Measurements from ENCODE around the gene TCF4. TPM values are rescaled to one million over a fixed set of nuclear protein-coding genes. Genes with fewer than 3 reads are reported as not detected.

Gene TCF4
- polyA plus RNA-seq, 1 of the 3 experiments (the other 2 are of a cell fraction), result 39.1 TPM

DNA sequence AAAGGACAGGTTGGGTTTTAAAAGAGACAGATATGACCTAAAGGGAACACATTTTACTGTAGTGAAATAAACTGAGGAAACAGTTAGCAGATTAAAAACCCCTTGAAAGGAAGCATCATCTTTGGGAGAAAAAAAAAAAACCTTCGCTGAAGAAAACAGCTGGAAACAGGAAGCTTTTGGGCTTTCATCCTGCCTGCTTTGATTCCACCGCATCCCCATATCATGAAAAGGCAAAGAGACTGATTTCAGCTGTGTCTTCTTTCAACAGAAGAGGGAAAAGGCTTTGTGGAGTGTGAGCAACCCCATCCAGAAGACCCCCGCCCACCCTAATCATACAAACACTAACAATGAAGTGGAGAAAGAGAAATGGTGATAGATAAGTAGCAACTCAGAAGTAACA is 86.4 kb downstream of the TCF4 start:
- peak overlapping the region in 1 of 2 experiments; percentile 15; a peak in 1 of 4 replicates for H3K4me3 ChIP-seq (ENCODE audit: low read depth in 2 of 2, low read length in 1 of 2)
- peak overlapping the region; percentile 71 for H3K9ac ChIP-seq
- H3K27ac ChIP-seq (ENCODE audit: low read depth in 2 of 2, low read length in 1 of 2), result peak overlapping the region; percentile 50 to 92; a peak in 3 of 4 replicates
- DNase-seq, result no peak
- H3K79me2 ChIP-seq (ENCODE audit: insufficient read depth), result peaks cover 84% of the 10 kb centered on the region
- WGBS (ENCODE audit: low lambda C conversion rate), result 53% methylated on average over 3 of the region's 3 CpGs
- ChIA-PET CTCF (interaction anchor here (0.6 kb wide), 1 partner anchor 488 kb away, joined by 3 read pairs; no protein-coding TSS in a partner anchor), POLR2A (no interaction called here)
- H3K9me2 ChIP-seq, result no peaks in the 10 kb centered on the region
- H3K4me1 ChIP-seq (ENCODE audit: control insufficient read depth in 1 of 2, insufficient read depth in 2 of 2, low read depth in 1 of 2, low read length in 1 of 2), result peaks cover 8 to 41% of the 10 kb centered on the region in 2 experiments; a peak in 3 of 4 replicates
- H3K27me3 ChIP-seq (ENCODE audit: insufficient read depth), result no peaks in the 10 kb centered on the region
- no peak overlapping the region for H2AFZ ChIP-seq (ENCODE audit: low read depth)
- H3K36me3 ChIP-seq (replicated peaks in 1 of 2; ENCODE audit: control insufficient read depth in 1 of 2, insufficient read depth in 2 of 2, low read length in 1 of 2), result no peaks in the 10 kb centered on the region
- H3K9me3 ChIP-seq, result no peaks in the 10 kb centered on the region
- peaks cover 30% of the 10 kb centered on the region for H3F3A ChIP-seq (replicated peaks; ENCODE audit: insufficient read depth)
- no peak for TF ChIP-seq TCF12 (IDR thresholded peaks at IDR 0.05)
- TF ChIP-seq GATA2 (CRISPR knock-in tag; IDR thresholded peaks at IDR 0.05), result no peak
- TF ChIP-seq TEAD4 (IDR thresholded peaks at IDR 0.05; ENCODE audit: borderline replicate concordance, insufficient read depth), result no peak
- H4K20me1 ChIP-seq (ENCODE audit: insufficient read depth), result no peaks in the 10 kb centered on the region
- peak overlapping the region; percentile 74 for H3K4me2 ChIP-seq

DNA sequence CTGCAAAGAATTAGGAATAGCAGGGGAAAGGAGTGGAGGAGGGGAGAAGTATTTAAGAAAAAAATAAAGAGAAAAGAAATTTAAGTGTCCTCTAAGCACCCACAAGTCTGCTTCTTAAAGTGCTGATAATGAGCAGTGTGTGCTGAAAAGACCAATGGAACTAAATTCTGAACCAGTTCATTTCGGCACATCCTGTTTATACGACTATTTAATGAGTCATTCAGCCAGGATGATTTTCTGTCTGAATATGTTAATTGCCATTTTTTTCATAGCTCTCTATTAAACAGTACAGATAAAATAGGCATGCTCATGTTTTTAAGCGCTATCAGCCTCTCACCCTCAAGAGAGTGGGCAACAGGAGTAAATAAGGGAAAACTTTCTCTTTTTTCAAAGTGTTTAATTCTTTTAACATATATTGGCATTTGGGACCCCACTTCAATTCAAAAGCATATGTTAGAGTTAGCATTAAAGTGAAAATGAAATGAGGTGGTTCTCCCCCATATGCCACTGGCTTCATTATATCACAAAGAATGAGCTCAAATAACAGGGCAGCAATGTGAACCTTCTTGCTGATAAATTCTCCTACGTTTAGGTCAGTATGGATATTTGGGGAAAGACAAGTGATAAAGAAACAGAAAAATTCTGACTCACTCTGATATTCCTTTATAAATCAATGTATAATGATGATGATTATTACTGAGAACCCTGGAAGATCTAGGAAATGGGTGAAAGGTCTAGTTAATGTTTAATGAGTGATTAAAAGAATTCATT is 87.5 kb downstream of the TCF4 start:
- Histone ChIP-seq H3K79me2 (ENCODE audit: insufficient read depth) (peaks cover 84% of the 10 kb centered on the region), H4K20me1 (ENCODE audit: insufficient read depth) (no peaks in the 10 kb centered on the region), H2AFZ (ENCODE audit: low read depth) (peak overlapping the region; percentile 39), H3K9me2 (no peaks in the 10 kb centered on the region), H3K9ac (peak overlapping the region; percentile 71), H3K9me3 (no peaks in the 10 kb centered on the region), H3K4me1 (ENCODE audit: control insufficient read depth in 1 of 2, insufficient read depth in 2 of 2, low read depth in 1 of 2, low read length in 1 of 2) (peaks cover 8 to 39% of the 10 kb centered on the region in 2 experiments; a peak in 3 of 4 replicates), H3K4me3 (ENCODE audit: low read depth in 2 of 2, low read length in 1 of 2) (peak overlapping the region; percentile 27 to 54; a peak in 3 of 4 replicates), H3K27ac (ENCODE audit: low read depth in 2 of 2, low read length in 1 of 2) (peak overlapping the region; percentile 77 to 92), H3K27me3 (ENCODE audit: insufficient read depth) (no peaks in the 10 kb centered on the region), H3K36me3 (replicated peaks in 1 of 2; ENCODE audit: control insufficient read depth in 1 of 2, insufficient read depth in 2 of 2, low read length in 1 of 2) (no peaks in the 10 kb centered on the region), H3K4me2 (peak overlapping the region; percentile 74), H3F3A (replicated peaks; ENCODE audit: insufficient read depth) (peaks cover 30% of the 10 kb centered on the region)
- ChIA-PET CTCF (interaction anchor here (0.7 kb wide), 1 partner anchor 75 kb away, joined by 3 read pairs; no protein-coding TSS in a partner anchor), POLR2A (no interaction called here)
- DNase-seq, result no peak
- WGBS (ENCODE audit: low lambda C conversion rate), result 13% methylated on average over 4 of the region's 4 CpGs
- TF ChIP-seq EP300 (IDR thresholded peaks at IDR 0.05; ENCODE audit: borderline replicate concordance in 1 of 2, low read depth in 1 of 2, low read length in 1 of 2), result peak in 1 of 2 experiments; percentile 57; a peak in 1 of 4 replicates
- TF ChIP-seq TAF1 (IDR thresholded peaks at IDR 0.05; ENCODE audit: borderline replicate concordance, low read depth, low read length), result no peak
- TF ChIP-seq, protein P1, sequence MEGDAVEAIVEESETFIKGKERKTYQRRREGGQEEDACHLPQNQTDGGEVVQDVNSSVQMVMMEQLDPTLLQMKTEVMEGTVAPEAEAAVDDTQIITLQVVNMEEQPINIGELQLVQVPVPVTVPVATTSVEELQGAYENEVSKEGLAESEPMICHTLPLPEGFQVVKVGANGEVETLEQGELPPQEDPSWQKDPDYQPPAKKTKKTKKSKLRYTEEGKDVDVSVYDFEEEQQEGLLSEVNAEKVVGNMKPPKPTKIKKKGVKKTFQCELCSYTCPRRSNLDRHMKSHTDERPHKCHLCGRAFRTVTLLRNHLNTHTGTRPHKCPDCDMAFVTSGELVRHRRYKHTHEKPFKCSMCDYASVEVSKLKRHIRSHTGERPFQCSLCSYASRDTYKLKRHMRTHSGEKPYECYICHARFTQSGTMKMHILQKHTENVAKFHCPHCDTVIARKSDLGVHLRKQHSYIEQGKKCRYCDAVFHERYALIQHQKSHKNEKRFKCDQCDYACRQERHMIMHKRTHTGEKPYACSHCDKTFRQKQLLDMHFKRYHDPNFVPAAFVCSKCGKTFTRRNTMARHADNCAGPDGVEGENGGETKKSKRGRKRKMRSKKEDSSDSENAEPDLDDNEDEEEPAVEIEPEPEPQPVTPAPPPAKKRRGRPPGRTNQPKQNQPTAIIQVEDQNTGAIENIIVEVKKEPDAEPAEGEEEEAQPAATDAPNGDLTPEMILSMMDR (IDR thresholded peaks at IDR 0.05), result no peak
- peak; percentile 74 for TF ChIP-seq JUND (IDR thresholded peaks at IDR 0.05)
- TF ChIP-seq, protein P2, sequence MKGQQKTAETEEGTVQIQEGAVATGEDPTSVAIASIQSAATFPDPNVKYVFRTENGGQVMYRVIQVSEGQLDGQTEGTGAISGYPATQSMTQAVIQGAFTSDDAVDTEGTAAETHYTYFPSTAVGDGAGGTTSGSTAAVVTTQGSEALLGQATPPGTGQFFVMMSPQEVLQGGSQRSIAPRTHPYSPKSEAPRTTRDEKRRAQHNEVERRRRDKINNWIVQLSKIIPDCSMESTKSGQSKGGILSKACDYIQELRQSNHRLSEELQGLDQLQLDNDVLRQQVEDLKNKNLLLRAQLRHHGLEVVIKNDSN (IDR thresholded peaks at IDR 0.05; ENCODE audit: borderline replicate concordance, low read depth), result no peak
- peak; percentile 80 for TF ChIP-seq FOSL2 (IDR thresholded peaks at IDR 0.05; ENCODE audit: borderline replicate concordance, low read depth)
- TF ChIP-seq GATA2 (CRISPR knock-in tag; IDR thresholded peaks at IDR 0.05), result no peak
- TF ChIP-seq TEAD4 (IDR thresholded peaks at IDR 0.05; ENCODE audit: borderline replicate concordance, insufficient read depth), result peak; percentile 65; the same call in 1 of the 2 replicates
- TF ChIP-seq, protein P3, sequence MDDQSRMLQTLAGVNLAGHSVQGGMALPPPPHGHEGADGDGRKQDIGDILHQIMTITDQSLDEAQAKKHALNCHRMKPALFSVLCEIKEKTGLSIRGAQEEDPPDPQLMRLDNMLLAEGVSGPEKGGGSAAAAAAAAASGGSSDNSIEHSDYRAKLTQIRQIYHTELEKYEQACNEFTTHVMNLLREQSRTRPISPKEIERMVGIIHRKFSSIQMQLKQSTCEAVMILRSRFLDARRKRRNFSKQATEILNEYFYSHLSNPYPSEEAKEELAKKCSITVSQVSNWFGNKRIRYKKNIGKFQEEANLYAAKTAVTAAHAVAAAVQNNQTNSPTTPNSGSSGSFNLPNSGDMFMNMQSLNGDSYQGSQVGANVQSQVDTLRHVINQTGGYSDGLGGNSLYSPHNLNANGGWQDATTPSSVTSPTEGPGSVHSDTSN (IDR thresholded peaks at IDR 0.05), result peak; percentile 40
- TF ChIP-seq TCF12 (IDR thresholded peaks at IDR 0.05), result peak; percentile 51
- TF ChIP-seq RAD21 (IDR thresholded peaks at IDR 0.05; ENCODE audit: low read length), result no peak
